HT-29 (cell line): Measurements from ENCODE around the gene TBC1D17. TPM values are rescaled to one million over a fixed set of nuclear protein-coding genes. Genes with fewer than 3 reads are reported as not detected.
A peak's percentile ranks its signal among the peaks of the same experiment; 100 is the strongest.
"Not testable (repeated sequence)": the region's sequence is repeated elsewhere in the genome, so short reads cannot be mapped to it uniquely, and the experiment has no call there.

ENCODE experiments used
- DNase-seq: peaks from one replicate; pipeline ENCODE4 v3.0.0-alpha.2; 2015; ENCODE audit warnings: low spot score
- total RNA-seq: library from RNA; depleted of rRNA; stranded (reverse); fragments of >200 nt; shearing (Covaris generic); gene quantifications from 2 replicates; pipeline ENCODE4 v1.2.3, GENCODE V29; 2014

TBC1D17 gene
- total RNA-seq, 1 experiment from 2014 or later: 38.4 TPM

GRCh38 chr19:49916839-49917733 is 39.6 kb downstream of the TBC1D17 start:
- no peak for DNase-seq

- no peak for DNase-seq
Measured at GRCh38 chr19:49918089-49918488, 40.6 kb downstream of the TBC1D17 start.

GRCh38 chr19:49920624-49921363 is 43.3 kb downstream of the TBC1D17 start:
- DNase-seq: no peak

- no peak for DNase-seq
Measured at GRCh38 chr19:49921871-49922795, 44.6 kb downstream of the TBC1D17 start.

- DNase-seq: no peak
Measured at GRCh38 chr19:49923055-49924003, 45.8 kb downstream of the TBC1D17 start.

GRCh38 chr19:49924004-49924880 is 46.7 kb downstream of the TBC1D17 start:
- DNase-seq: no peak

GRCh38 chr19:49924881-49925210 is 47.3 kb downstream of the TBC1D17 start:
- not testable (repeated sequence) for DNase-seq

GRCh38 chr19:49925486-49925885 is 48.0 kb downstream of the TBC1D17 start:
- DNase-seq: no peak

GRCh38 chr19:49926515-49926914 is 49.0 kb downstream of the TBC1D17 start:
- DNase-seq: no peak

GRCh38 chr19:49927526-49928264 is 50.2 kb downstream of the TBC1D17 start:
- DNase-seq: no peak

- peak; percentile 99 for DNase-seq
Measured at GRCh38 chr19:49929121-49929610, 51.7 kb downstream of the TBC1D17 start, which contains the start of the genes ATF5 and NUP62. ATF5 (plus strand) TSS chr19:49929205; CDS start chr19:49930851, 1,646 bp downstream. NUP62 (minus strand) TSS chr19:49929504; CDS start chr19:49909807, 19,697 bp downstream.

GRCh38 chr19:49929611-49930482 is 52.3 kb downstream of the TBC1D17 start:
- DNase-seq: peak; percentile 99

- DNase-seq: no peak
Measured at GRCh38 chr19:49930483-49931011, 53.0 kb downstream of the TBC1D17 start.

GRCh38 chr19:49931293-49932040 is 54.0 kb downstream of the TBC1D17 start:
- DNase-seq: no peak

GRCh38 chr19:49932041-49932451 is 54.5 kb downstream of the TBC1D17 start:
- no peak for DNase-seq

GRCh38 chr19:49932731-49933131 is 55.2 kb downstream of the TBC1D17 start:
- no peak for DNase-seq
